WTC11 (cell line): ENCODE results near the gene MDH1. TPM values are rescaled to one million over a fixed set of nuclear protein-coding genes. Genes with fewer than 3 reads are reported as not detected.

Experiments
- ATAC-seq: fragments of 200-7000 bp; cut with Tn5 transposase; 2 replicates; pipeline ENCODE4 v1.10.0; 2021; ENCODE audit warnings: mild to moderate bottlenecking, moderate library complexity
- CTCF ChIA-PET: fragments of 300-600 bp; sonication (Branson Sonifier 250); formaldehyde crosslinking; loops from one replicate; lab custom pipeline; 2021; ENCODE audit warnings: antibody characterized with exemption; lab: Charles Lee
- POLR2A ChIA-PET: fragments of 350-600 bp; sonication (Branson Sonifier 250); formaldehyde crosslinking; loops from one replicate; lab custom pipeline; 2021; ENCODE audit warnings: antibody characterized with exemption; lab: Charles Lee
- DNase-seq: peaks from one replicate; pipeline ENCODE4 v3.0.0; 2021; ENCODE audit warnings: low spot score
- H3K27ac Mint-ChIP-seq: 2 replicates; pipeline ENCODE4 v1.8.0; 2021; ENCODE audit warnings: mixed read lengths
- H3K27me3 Mint-ChIP-seq: 2 replicates; pipeline ENCODE4 v1.8.0; 2021; ENCODE audit warnings: low read depth, mild to moderate bottlenecking, moderate library complexity, mixed read lengths
- H3K36me3 Mint-ChIP-seq: 2 replicates; pipeline ENCODE4 v1.8.0; 2021; ENCODE audit warnings: mixed read lengths
- H3K4me1 Mint-ChIP-seq: 2 replicates; pipeline ENCODE4 v1.8.0; 2022; ENCODE audit warnings: mixed read lengths
- H3K4me3 Mint-ChIP-seq: 2 replicates; pipeline ENCODE4 v1.8.0; 2021; ENCODE audit warnings: mild to moderate bottlenecking, moderate library complexity, mixed read lengths
- H3K9me3 Mint-ChIP-seq: 2 replicates; pipeline ENCODE4 v1.8.0; 2021; ENCODE audit warnings: mixed read lengths
- CBFB ChIP-seq: sonication (generic); formaldehyde crosslinking; IDR thresholded peaks from 2 replicates; pipeline ENCODE4 v1.8.1; 2022; ENCODE audit warnings: mild to moderate bottlenecking, low read depth, missing genetic modification reagents
- IRF2 ChIP-seq: sonication (generic); formaldehyde crosslinking; IDR thresholded peaks from 2 replicates; pipeline ENCODE4 v1.8.0; 2022; ENCODE audit warnings: low read depth, missing genetic modification reagents, borderline replicate concordance
- KAT7 ChIP-seq: sonication (generic); formaldehyde crosslinking; IDR thresholded peaks from 2 replicates; pipeline ENCODE4 v1.8.1; 2023; ENCODE audit warnings: missing genetic modification reagents, mild to moderate bottlenecking, borderline replicate concordance
- NFE2L1 ChIP-seq: sonication (generic); formaldehyde crosslinking; IDR thresholded peaks from 2 replicates; pipeline ENCODE4 v1.8.1; 2023; ENCODE audit warnings: missing genetic modification reagents
- TP53 ChIP-seq: sonication (generic); formaldehyde crosslinking; IDR thresholded peaks from 2 replicates; pipeline ENCODE4 v1.8.1; 2023; ENCODE audit warnings: mild to moderate bottlenecking, missing genetic modification reagents
- ZNF317 ChIP-seq: sonication (generic); formaldehyde crosslinking; IDR thresholded peaks from 2 replicates; pipeline ENCODE4 v1.8.1; 2023; ENCODE audit warnings: low read depth, mild to moderate bottlenecking, moderate library complexity, missing genetic modification reagents, borderline replicate concordance
- ZNF671 ChIP-seq: fragments of 250-450 bp; sonication (Bioruptor Pico); IDR thresholded peaks from 2 replicates; pipeline ENCODE4 v1.8.0; 2021; ENCODE audit warnings: mild to moderate bottlenecking
- total RNA-seq: library from RNA; stranded (reverse); gene quantifications from 3 replicates; pipeline ENCODE4 v1.2.3, GENCODE V29; 2021
- TF ChIP-seq, protein P1 (sequence below): sonication (generic); formaldehyde crosslinking; conservative IDR thresholded peaks from 2 replicates; pipeline ENCODE4 v1.8.1; 2022; ENCODE audit warnings: mild to moderate bottlenecking, missing genetic modification reagents
- TF ChIP-seq, protein P2 (sequence below): sonication (generic); formaldehyde crosslinking; IDR thresholded peaks from 2 replicates; pipeline ENCODE4 v1.8.0; 2023; ENCODE audit warnings: missing genetic modification reagents, mild to moderate bottlenecking, borderline replicate concordance
- TF ChIP-seq, protein P3 (sequence below): fragments of 200-600 bp; IDR thresholded peaks from 2 replicates; pipeline ENCODE4 v1.8.0; 2022; ENCODE audit warnings: antibody characterized with exemption
- TF ChIP-seq, protein P4 (sequence below): fragments of 250-450 bp; sonication (Bioruptor Pico); IDR thresholded peaks from 2 replicates; pipeline ENCODE4 v1.9.0; 2021; ENCODE audit warnings: mild to moderate bottlenecking
- TF ChIP-seq, protein P5 (sequence below): sonication (generic); formaldehyde crosslinking; IDR thresholded peaks from 2 replicates; pipeline ENCODE4 v1.8.0; 2022; ENCODE audit warnings: mild to moderate bottlenecking, missing genetic modification reagents
- TF ChIP-seq, protein P6 (sequence below): sonication (generic); formaldehyde crosslinking; IDR thresholded peaks from 2 replicates; pipeline ENCODE4 v1.8.1; 2022; ENCODE audit warnings: low read depth, mild to moderate bottlenecking, moderate library complexity, missing genetic modification reagents, borderline replicate concordance
- TF ChIP-seq, protein P7 (sequence below): sonication (generic); formaldehyde crosslinking; IDR thresholded peaks from 2 replicates; pipeline ENCODE4 v1.8.0; 2022; ENCODE audit warnings: mild to moderate bottlenecking, missing genetic modification reagents
- TF ChIP-seq, protein P8 (sequence below): sonication (generic); formaldehyde crosslinking; IDR thresholded peaks from 2 replicates; pipeline ENCODE4 v1.8.1; 2023; ENCODE audit warnings: mild to moderate bottlenecking, moderate library complexity, missing genetic modification reagents
- TF ChIP-seq, protein P9 (sequence below): sonication (generic); formaldehyde crosslinking; IDR thresholded peaks from 2 replicates; pipeline ENCODE4 v1.8.0; 2022; ENCODE audit warnings: missing genetic modification reagents

MDH1 gene
- total RNA-seq, 1 experiment from 2014 or later = 259 TPM

DNA sequence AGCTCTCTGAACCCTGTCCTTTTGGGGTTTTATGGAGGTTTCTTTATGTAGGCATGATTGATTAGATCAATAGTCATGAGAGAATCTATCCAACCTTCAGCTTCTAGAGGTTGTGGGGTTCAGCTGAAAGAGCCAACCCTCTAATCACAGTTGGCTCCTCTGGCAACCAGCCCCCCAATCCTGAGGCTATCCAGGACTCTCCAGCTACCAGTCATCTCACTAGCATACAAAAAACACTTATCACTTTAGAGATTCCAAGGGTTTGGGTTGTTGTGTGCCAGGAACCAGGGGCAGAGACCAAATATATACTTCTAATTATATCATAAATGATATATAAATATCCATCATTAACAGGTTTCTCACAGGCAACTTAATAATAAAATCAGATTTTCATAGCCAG, 12.2 kb upstream of the MDH1 start:
- POLR2A ChIA-PET = no interaction called here
- no peak for ATAC-seq

More for the DNA sequence above, 12.2 kb upstream of the MDH1 start:
- Mint-ChIP-seq H3K9me3 (peaks cover 21% of the 10 kb centered on the region), H3K4me3 (no peak overlapping the region), H3K27me3 (no peaks in the 10 kb centered on the region), H3K27ac (peak overlapping the region; percentile 48; the same call in 1 of the 2 replicates), H3K36me3 (peaks cover 19% of the 10 kb centered on the region), H3K4me1 (peaks cover 35% of the 10 kb centered on the region)
- TF ChIP-seq ZNF317 (no peak), KAT7 (CRISPR knock-in tag) (no peak), CBFB (CRISPR knock-in tag) (no peak), TP53 (no peak), IRF2 (CRISPR knock-in tag) (no peak), NFE2L1 (CRISPR knock-in tag) (no peak), ZNF671 (CRISPR knock-in tag) (no peak)
- TF ChIP-seq, protein P1, sequence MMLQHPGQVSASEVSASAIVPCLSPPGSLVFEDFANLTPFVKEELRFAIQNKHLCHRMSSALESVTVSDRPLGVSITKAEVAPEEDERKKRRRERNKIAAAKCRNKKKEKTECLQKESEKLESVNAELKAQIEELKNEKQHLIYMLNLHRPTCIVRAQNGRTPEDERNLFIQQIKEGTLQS = no peak
- TF ChIP-seq, protein P2, sequence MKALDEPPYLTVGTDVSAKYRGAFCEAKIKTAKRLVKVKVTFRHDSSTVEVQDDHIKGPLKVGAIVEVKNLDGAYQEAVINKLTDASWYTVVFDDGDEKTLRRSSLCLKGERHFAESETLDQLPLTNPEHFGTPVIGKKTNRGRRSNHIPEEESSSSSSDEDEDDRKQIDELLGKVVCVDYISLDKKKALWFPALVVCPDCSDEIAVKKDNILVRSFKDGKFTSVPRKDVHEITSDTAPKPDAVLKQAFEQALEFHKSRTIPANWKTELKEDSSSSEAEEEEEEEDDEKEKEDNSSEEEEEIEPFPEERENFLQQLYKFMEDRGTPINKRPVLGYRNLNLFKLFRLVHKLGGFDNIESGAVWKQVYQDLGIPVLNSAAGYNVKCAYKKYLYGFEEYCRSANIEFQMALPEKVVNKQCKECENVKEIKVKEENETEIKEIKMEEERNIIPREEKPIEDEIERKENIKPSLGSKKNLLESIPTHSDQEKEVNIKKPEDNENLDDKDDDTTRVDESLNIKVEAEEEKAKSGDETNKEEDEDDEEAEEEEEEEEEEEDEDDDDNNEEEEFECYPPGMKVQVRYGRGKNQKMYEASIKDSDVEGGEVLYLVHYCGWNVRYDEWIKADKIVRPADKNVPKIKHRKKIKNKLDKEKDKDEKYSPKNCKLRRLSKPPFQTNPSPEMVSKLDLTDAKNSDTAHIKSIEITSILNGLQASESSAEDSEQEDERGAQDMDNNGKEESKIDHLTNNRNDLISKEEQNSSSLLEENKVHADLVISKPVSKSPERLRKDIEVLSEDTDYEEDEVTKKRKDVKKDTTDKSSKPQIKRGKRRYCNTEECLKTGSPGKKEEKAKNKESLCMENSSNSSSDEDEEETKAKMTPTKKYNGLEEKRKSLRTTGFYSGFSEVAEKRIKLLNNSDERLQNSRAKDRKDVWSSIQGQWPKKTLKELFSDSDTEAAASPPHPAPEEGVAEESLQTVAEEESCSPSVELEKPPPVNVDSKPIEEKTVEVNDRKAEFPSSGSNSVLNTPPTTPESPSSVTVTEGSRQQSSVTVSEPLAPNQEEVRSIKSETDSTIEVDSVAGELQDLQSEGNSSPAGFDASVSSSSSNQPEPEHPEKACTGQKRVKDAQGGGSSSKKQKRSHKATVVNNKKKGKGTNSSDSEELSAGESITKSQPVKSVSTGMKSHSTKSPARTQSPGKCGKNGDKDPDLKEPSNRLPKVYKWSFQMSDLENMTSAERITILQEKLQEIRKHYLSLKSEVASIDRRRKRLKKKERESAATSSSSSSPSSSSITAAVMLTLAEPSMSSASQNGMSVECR = no peak
- TF ChIP-seq, protein P3, sequence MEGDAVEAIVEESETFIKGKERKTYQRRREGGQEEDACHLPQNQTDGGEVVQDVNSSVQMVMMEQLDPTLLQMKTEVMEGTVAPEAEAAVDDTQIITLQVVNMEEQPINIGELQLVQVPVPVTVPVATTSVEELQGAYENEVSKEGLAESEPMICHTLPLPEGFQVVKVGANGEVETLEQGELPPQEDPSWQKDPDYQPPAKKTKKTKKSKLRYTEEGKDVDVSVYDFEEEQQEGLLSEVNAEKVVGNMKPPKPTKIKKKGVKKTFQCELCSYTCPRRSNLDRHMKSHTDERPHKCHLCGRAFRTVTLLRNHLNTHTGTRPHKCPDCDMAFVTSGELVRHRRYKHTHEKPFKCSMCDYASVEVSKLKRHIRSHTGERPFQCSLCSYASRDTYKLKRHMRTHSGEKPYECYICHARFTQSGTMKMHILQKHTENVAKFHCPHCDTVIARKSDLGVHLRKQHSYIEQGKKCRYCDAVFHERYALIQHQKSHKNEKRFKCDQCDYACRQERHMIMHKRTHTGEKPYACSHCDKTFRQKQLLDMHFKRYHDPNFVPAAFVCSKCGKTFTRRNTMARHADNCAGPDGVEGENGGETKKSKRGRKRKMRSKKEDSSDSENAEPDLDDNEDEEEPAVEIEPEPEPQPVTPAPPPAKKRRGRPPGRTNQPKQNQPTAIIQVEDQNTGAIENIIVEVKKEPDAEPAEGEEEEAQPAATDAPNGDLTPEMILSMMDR = no peak
- TF ChIP-seq, protein P4, sequence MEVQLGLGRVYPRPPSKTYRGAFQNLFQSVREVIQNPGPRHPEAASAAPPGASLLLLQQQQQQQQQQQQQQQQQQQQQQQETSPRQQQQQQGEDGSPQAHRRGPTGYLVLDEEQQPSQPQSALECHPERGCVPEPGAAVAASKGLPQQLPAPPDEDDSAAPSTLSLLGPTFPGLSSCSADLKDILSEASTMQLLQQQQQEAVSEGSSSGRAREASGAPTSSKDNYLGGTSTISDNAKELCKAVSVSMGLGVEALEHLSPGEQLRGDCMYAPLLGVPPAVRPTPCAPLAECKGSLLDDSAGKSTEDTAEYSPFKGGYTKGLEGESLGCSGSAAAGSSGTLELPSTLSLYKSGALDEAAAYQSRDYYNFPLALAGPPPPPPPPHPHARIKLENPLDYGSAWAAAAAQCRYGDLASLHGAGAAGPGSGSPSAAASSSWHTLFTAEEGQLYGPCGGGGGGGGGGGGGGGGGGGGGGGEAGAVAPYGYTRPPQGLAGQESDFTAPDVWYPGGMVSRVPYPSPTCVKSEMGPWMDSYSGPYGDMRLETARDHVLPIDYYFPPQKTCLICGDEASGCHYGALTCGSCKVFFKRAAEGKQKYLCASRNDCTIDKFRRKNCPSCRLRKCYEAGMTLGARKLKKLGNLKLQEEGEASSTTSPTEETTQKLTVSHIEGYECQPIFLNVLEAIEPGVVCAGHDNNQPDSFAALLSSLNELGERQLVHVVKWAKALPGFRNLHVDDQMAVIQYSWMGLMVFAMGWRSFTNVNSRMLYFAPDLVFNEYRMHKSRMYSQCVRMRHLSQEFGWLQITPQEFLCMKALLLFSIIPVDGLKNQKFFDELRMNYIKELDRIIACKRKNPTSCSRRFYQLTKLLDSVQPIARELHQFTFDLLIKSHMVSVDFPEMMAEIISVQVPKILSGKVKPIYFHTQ (CRISPR knock-in tag) = no peak
- TF ChIP-seq, protein P5, sequence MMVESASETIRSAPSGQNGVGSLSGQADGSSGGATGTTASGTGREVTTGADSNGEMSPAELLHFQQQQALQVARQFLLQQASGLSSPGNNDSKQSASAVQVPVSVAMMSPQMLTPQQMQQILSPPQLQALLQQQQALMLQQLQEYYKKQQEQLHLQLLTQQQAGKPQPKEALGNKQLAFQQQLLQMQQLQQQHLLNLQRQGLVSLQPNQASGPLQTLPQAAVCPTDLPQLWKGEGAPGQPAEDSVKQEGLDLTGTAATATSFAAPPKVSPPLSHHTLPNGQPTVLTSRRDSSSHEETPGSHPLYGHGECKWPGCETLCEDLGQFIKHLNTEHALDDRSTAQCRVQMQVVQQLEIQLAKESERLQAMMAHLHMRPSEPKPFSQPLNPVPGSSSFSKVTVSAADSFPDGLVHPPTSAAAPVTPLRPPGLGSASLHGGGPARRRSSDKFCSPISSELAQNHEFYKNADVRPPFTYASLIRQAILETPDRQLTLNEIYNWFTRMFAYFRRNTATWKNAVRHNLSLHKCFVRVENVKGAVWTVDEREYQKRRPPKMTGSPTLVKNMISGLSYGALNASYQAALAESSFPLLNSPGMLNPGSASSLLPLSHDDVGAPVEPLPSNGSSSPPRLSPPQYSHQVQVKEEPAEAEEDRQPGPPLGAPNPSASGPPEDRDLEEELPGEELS (CRISPR knock-in tag) = no peak
- TF ChIP-seq, protein P6, sequence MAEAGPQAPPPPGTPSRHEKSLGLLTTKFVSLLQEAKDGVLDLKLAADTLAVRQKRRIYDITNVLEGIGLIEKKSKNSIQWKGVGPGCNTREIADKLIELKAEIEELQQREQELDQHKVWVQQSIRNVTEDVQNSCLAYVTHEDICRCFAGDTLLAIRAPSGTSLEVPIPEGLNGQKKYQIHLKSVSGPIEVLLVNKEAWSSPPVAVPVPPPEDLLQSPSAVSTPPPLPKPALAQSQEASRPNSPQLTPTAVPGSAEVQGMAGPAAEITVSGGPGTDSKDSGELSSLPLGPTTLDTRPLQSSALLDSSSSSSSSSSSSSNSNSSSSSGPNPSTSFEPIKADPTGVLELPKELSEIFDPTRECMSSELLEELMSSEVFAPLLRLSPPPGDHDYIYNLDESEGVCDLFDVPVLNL (CRISPR knock-in tag) = no peak
- TF ChIP-seq, protein P7, sequence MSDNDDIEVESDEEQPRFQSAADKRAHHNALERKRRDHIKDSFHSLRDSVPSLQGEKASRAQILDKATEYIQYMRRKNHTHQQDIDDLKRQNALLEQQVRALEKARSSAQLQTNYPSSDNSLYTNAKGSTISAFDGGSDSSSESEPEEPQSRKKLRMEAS (CRISPR knock-in tag) = no peak
- TF ChIP-seq, protein P8, sequence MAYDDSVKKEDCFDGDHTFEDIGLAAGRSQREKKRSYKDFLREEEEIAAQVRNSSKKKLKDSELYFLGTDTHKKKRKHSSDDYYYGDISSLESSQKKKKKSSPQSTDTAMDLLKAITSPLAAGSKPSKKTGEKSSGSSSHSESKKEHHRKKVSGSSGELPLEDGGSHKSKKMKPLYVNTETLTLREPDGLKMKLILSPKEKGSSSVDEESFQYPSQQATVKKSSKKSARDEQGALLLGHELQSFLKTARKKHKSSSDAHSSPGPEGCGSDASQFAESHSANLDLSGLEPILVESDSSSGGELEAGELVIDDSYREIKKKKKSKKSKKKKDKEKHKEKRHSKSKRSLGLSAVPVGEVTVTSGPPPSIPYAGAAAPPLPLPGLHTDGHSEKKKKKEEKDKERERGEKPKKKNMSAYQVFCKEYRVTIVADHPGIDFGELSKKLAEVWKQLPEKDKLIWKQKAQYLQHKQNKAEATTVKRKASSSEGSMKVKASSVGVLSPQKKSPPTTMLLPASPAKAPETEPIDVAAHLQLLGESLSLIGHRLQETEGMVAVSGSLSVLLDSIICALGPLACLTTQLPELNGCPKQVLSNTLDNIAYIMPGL (CRISPR knock-in tag) = no peak
- TF ChIP-seq, protein P9, sequence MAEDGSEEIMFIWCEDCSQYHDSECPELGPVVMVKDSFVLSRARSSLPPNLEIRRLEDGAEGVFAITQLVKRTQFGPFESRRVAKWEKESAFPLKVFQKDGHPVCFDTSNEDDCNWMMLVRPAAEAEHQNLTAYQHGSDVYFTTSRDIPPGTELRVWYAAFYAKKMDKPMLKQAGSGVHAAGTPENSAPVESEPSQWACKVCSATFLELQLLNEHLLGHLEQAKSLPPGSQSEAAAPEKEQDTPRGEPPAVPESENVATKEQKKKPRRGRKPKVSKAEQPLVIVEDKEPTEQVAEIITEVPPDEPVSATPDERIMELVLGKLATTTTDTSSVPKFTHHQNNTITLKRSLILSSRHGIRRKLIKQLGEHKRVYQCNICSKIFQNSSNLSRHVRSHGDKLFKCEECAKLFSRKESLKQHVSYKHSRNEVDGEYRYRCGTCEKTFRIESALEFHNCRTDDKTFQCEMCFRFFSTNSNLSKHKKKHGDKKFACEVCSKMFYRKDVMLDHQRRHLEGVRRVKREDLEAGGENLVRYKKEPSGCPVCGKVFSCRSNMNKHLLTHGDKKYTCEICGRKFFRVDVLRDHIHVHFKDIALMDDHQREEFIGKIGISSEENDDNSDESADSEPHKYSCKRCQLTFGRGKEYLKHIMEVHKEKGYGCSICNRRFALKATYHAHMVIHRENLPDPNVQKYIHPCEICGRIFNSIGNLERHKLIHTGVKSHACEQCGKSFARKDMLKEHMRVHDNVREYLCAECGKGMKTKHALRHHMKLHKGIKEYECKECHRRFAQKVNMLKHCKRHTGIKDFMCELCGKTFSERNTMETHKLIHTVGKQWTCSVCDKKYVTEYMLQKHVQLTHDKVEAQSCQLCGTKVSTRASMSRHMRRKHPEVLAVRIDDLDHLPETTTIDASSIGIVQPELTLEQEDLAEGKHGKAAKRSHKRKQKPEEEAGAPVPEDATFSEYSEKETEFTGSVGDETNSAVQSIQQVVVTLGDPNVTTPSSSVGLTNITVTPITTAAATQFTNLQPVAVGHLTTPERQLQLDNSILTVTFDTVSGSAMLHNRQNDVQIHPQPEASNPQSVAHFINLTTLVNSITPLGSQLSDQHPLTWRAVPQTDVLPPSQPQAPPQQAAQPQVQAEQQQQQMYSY (CRISPR knock-in tag) = no peak
- CTCF ChIA-PET = no interaction called here
- no peak for DNase-seq
